Ovary (tissue), 9 donors: Measurements from ENCODE around the gene EXOC6B. TPM values are rescaled to one million over a fixed set of nuclear protein-coding genes. Genes with fewer than 3 reads are reported as not detected.
A peak's percentile ranks its signal among the peaks of the same experiment; 100 is the strongest.

Experiments
- DNase-seq, 5 donors: peaks; one replicate each; pipeline ENCODE4 v3.0.0-alpha.2; 2019 to 2020
- H3K27ac ChIP-seq, 2 donors: fragments of 200-600 bp; one replicate each; pipeline versions ENCODE4 v1.5.1 to v1.8.0; 2019 to 2022
- H3K27me3 ChIP-seq: fragments of 200-600 bp; one replicate; pipeline ENCODE4 v1.8.0; 2022
- H3K36me3 ChIP-seq: fragments of 200-600 bp; sonication (generic); one replicate; pipeline ENCODE4 v1.5.1; 2019
- H3K4me1 ChIP-seq: one replicate; pipeline ENCODE4 v1.8.1; 2013; ENCODE audit warnings: mild to moderate bottlenecking, moderate library complexity; ENCODE audit not compliant: insufficient read depth
- H3K4me3 ChIP-seq: fragments of 200-600 bp; sonication (generic); one replicate; pipeline ENCODE4 v1.5.1; 2017
- H3K9me3 ChIP-seq, 2 donors: fragments of 200-600 bp in 1 of 2; sonication (generic) in 1 of 2; one replicate each; pipeline versions ENCODE4 v1.5.1 to v1.8.1; 2013 to 2019; ENCODE audit warnings: mild to moderate bottlenecking in 1 of 2, moderate library complexity in 1 of 2
- EP300 ChIP-seq: sonication (generic); formaldehyde crosslinking; IDR thresholded peaks from one replicate; pipeline ENCODE4 v1.6.1; 2017; ENCODE audit warnings: antibody characterized with exemption
- POLR2A ChIP-seq: fragments of 450-650 bp; IDR thresholded peaks from one replicate; pipeline ENCODE4 v1.6.1; 2017; ENCODE audit warnings: antibody characterized with exemption, mild to moderate bottlenecking, moderate library complexity
- WGBS, 3 donors: extraction: QIAGEN DNeasy Blood & Tissue Kit in 1 of 3; methylation state at CpG; one replicate each; pipeline versions ENCODE4 v1.1.5 to v1.1.7; 2013 to 2017; 5-methylcytosine and 5-hydroxymethylcytosine counted together
- intact Hi-C, 4 donors: fragments of 100-400 bp; cut with DNase I; formaldehyde crosslinking; loops; one replicate each; pipeline versions ENCODE4 v1.11.0 to v1.15.1; 2022 to 2023
- polyA plus RNA-seq, 2 donors: library from polyadenylated mRNA; stranded (reverse); fragments of 200-250 nt in 1 of 2; fragments of 350-450 nt in 1 of 2; fragmentation: Illumina TruSeq in 1 of 2; extraction: RNeasy Lipid Tissue Mini Kit (QIAGEN cat#74804) in 1 of 2; gene quantifications; one replicate each; pipeline ENCODE4 v1.2.3, GENCODE V29; 2013 to 2014
- total RNA-seq, 7 donors: library from RNA; depleted of rRNA in 2 of 7; stranded (reverse); fragments of >200 nt in 2 of 7; fragmentation: NEBNext Ultra II Directional in 3 of 7; extraction: Animal tissue kit (Norgen Biotek cat#: 25700) in 3 of 7; gene quantifications; one replicate each; pipeline versions ENCODE4 v1.1.0 to v1.2.4, GENCODE V29; 2016 to 2023
- TF ChIP-seq, protein P1 (sequence below), 3 donors: fragments of 450-650 bp in 2 of 3; fragments of 200-600 bp in 1 of 3; IDR thresholded peaks; one replicate each; pipeline versions ENCODE4 v1.5.1 to v1.8.0; 2016 to 2022; ENCODE audit warnings: antibody characterized with exemption in 3 of 3, mild to moderate bottlenecking in 1 of 3
- donor health status: DM: no; HTN: no; CAD: no; lungs with moderate emphysema.
- donor health status: DM: no; HTN: no; CAD: no.
- donor health status: Bipolar disorder and iron deficiency.
- donor health status: DM: yes; HTN: yes; CAD: no.
- donor health status: DM: no; HTN: no; CAD: no.
- donor health status: DM: yes; HTN: yes; CAD: no.

Gene EXOC6B
- total and polyA plus RNA-seq, 9 donors: 11.9 to 84.9 (median 57.8) TPM

DNA sequence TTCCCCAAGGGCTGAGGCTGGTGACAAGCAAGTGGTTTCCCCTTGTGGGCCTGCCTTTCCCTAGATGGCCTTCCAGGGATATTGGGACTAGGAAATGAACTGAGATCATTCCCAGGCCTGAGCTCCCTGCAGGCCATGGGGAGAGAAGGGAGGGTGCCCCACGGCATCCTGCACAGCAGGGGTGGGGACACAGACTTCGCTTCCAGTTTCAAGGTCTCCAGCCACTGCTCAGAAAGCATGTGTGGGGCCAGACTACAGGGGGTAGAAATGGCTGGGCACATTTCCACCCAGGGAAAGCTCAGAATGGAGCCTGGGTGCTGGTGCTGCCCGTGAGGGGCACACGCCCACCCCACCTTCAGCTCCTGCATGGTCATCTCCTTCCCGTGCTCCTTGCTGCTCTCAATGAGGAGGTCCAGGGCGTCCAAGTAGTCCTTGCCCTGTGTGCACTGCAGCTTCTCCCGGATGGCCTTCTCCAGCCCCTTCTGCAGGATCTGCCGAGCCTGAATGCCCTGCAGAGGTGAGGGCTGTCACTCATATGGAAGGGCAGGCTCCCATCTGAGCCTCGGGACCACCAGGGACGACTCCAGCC is 691.3 kb downstream of the EXOC6B start:
- Histone ChIP-seq H3K4me1 (peaks cover 2% of the 10 kb centered on the region), H3K4me3 (no peak overlapping the region), H3K9me3 (no peaks in the 10 kb centered on the region), H3K27ac (no peak overlapping the region), H3K36me3 (no peaks in the 10 kb centered on the region), H3K27me3 (no peaks in the 10 kb centered on the region)
- TF ChIP-seq POLR2A (no peak), EP300 (no peak)
- TF ChIP-seq, protein P1, sequence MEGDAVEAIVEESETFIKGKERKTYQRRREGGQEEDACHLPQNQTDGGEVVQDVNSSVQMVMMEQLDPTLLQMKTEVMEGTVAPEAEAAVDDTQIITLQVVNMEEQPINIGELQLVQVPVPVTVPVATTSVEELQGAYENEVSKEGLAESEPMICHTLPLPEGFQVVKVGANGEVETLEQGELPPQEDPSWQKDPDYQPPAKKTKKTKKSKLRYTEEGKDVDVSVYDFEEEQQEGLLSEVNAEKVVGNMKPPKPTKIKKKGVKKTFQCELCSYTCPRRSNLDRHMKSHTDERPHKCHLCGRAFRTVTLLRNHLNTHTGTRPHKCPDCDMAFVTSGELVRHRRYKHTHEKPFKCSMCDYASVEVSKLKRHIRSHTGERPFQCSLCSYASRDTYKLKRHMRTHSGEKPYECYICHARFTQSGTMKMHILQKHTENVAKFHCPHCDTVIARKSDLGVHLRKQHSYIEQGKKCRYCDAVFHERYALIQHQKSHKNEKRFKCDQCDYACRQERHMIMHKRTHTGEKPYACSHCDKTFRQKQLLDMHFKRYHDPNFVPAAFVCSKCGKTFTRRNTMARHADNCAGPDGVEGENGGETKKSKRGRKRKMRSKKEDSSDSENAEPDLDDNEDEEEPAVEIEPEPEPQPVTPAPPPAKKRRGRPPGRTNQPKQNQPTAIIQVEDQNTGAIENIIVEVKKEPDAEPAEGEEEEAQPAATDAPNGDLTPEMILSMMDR (IDR thresholded peaks at IDR 0.05): no peak
- DNase-seq: no peak
- WGBS, 3 donors: 71 to 89% (median 87%) methylated on average over 10 of the region's 10 CpGs
- intact Hi-C loops: no loop called here

DNA sequence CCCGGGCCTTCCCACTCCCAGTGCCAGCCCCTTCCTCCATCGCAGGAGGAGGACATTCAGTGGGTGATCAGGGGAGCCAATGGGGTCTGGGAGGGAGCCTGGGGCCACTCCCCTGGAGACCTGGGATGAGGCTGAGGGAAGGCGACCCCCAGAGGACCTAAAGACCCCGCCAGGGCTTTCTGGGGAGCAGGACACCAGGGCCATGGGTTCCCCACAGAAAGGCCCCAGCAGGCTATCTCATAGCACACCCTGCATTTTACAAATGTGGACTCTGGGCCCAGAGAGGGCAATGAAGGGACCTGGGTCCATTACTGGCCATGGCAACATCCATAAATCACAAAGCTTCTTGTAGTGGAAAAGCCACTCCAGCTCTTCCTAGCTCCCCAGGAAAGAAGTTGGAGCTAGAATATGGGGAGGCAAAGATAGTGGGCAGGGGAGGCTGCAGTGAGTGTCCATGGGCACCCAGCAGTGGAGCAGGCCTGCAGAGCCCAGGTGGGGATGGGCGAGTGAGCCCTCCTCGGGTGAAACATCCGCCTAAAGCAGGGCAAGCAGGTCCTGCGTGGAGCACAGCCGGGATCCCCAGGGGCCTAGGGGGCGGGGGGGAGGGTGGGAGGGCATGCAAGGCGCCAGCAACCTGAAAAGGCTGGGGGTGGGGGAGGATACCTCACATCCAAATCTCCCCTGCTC is 692.0 kb downstream of the EXOC6B start:
- DNase-seq: peak in 1 of 5 donors; percentile 2
- H3K4me3 ChIP-seq: no peak overlapping the region
- H3K4me1 ChIP-seq: peaks cover 2% of the 10 kb centered on the region
- H3K9me3 ChIP-seq: no peaks in the 10 kb centered on the region
- TF ChIP-seq EP300 (no peak), POLR2A (no peak)
- TF ChIP-seq, protein P1 (IDR thresholded peaks at IDR 0.05): no peak
- no peaks in the 10 kb centered on the region for H3K36me3 ChIP-seq
- WGBS, 3 donors: 89 to 90% (median 90%) methylated on average over 10 to 11 of the region's 11 CpGs
- intact Hi-C loops: no loop called here
- no peaks in the 10 kb centered on the region for H3K27me3 ChIP-seq
- no peak overlapping the region for H3K27ac ChIP-seq

DNA sequence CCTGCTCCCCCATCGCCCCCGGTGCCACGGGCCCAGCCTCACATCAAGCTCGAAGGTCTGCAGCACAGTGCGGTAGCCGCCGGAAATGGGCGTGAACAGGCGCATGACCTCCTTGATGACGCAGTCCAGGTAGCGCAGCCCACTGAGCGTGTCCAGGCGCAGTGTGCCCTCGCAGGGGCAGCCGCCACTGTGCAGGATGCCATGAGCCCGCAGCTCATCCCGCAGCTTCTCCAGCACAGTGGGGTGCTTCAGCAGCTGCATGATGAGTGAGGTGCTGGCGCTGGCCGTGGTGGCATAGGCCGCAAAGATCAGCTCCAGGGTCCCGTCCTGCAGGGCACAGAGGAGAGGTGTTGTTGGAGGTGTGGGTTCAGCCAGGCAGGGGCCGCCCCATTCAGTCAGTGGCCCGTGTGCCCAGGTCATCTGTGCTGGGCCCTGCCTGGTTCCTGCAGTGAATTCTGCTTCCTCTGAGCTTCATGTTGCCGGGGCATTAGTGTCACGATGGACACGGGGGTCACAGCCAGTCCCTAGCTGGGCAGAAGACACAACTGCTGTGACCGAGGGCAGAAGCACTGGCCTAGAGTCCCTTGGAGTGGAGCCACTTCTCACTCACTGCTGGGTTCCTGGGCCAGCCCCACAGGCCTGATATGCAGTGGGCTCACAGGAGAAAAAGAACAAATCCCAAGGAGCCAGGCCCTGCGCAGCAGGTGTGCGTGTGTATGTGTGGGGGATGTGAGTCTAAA is 692.7 kb downstream of the EXOC6B start:
- DNase-seq: peak in 2 of 5 donors; percentile 1 to 24
- no peaks in the 10 kb centered on the region for H3K27me3 ChIP-seq
- no peaks in the 10 kb centered on the region for H3K36me3 ChIP-seq
- no peaks in the 10 kb centered on the region for H3K9me3 ChIP-seq
- no peak overlapping the region for H3K27ac ChIP-seq
- intact Hi-C loops: no loop called here
- no peak overlapping the region for H3K4me3 ChIP-seq
- TF ChIP-seq EP300 (no peak), POLR2A (no peak)
- TF ChIP-seq, protein P1 (IDR thresholded peaks at IDR 0.05): no peak
- WGBS, 3 donors: 96 to 99% (median 97%) methylated on average over 29 of the region's 29 CpGs
- peaks cover 2% of the 10 kb centered on the region for H3K4me1 ChIP-seq

DNA sequence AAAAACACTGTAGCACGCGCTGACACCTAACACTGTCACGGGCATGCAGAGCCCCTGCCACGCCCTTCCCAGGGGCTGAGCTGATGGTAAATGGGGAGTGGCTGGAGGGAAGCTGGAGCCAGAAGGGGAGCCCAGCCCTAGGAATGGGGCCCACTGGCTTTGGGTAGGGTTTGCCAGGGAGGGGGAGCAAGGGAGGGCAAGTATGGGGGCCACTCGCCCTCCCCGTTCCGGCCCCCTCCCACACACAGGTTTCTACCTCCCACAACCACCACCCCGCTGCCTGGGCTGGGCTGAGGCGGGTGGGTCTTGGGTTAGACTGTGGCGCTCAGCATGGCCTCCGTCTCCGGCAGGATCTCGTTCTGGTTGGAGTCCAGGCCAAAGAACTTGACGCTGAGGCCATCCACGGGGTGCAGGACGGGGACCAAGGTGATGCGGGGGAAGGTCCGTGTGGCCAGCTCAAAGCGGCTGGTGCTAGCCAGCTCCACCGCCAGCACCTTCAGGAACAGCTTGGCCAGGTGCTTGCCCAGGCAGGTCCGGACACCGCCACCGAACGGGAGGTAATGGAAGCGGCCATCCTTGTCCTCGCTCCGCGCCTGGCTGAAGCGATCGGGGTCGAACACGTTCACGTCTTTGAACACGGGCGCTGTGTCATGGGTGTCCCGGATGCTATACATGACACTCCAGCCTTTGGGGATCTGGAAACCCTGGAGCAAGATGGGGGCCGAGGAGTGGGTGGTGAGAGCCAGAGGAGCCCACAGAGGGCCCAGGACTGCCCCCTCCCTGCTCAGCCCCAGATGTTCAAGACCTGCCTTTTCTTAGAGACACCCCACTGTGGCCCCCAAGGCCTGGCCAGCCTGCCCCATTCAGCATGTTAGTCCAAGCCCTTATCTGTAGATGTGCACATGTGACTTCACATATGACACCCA is 693.7 kb downstream of the EXOC6B start:
- intact Hi-C loops: no loop called here
- Histone ChIP-seq H3K9me3 (no peaks in the 10 kb centered on the region), H3K4me1 (peaks cover 2% of the 10 kb centered on the region), H3K36me3 (no peaks in the 10 kb centered on the region), H3K27ac (no peak overlapping the region), H3K4me3 (no peak overlapping the region), H3K27me3 (no peaks in the 10 kb centered on the region)
- 92 to 95% (median 92%) methylated on average over 37 of the region's 37 CpGs for WGBS, 3 donors
- DNase-seq: no peak
- TF ChIP-seq EP300: no peak
- TF ChIP-seq, protein P1 (IDR thresholded peaks at IDR 0.05): no peak
- no peak for TF ChIP-seq POLR2A
